Mesodermal cell (in vitro differentiated cells): Measurements from ENCODE around the gene PAX5.

Source experiments
- H3K27ac ChIP-seq: 2 replicates; pipeline ENCODE4 v1.7.0; 2013; ENCODE audit warnings: mild to moderate bottlenecking, low read depth, low read length, moderate library complexity; ENCODE audit not compliant: severe bottlenecking
- H3K36me3 ChIP-seq: 2 replicates; pipeline ENCODE4 v1.7.1; 2013; ENCODE audit warnings: mild to moderate bottlenecking, low read length, moderate library complexity; ENCODE audit not compliant: control insufficient read depth, insufficient read depth
- H3K4me1 ChIP-seq: one replicate; pipeline ENCODE4 v1.7.1; 2013; ENCODE audit warnings: mild to moderate bottlenecking, low read length; ENCODE audit not compliant: insufficient read depth, control insufficient read depth, poor library complexity, severe bottlenecking
- H3K4me3 ChIP-seq: 2 replicates; pipeline ENCODE4 v1.7.0; 2013; ENCODE audit warnings: low read length, control low read depth, mild to moderate bottlenecking; ENCODE audit not compliant: insufficient read depth, poor library complexity, severe bottlenecking; ENCODE audit errors: extremely low read depth
- H3K9me3 ChIP-seq: 2 replicates; pipeline ENCODE4 v1.7.1; 2013; ENCODE audit warnings: mild to moderate bottlenecking, low read length, moderate library complexity; ENCODE audit not compliant: control insufficient read depth
- WGBS, 2 experiments: methylation state at CpG; one replicate each; pipeline ENCODE4 v1.1.5; 2013; ENCODE audit warnings: missing lambda C conversion rate in 2 of 2; ENCODE audit not compliant: insufficient coverage in 2 of 2; 5-methylcytosine and 5-hydroxymethylcytosine counted together

PAX5 gene

DNA sequence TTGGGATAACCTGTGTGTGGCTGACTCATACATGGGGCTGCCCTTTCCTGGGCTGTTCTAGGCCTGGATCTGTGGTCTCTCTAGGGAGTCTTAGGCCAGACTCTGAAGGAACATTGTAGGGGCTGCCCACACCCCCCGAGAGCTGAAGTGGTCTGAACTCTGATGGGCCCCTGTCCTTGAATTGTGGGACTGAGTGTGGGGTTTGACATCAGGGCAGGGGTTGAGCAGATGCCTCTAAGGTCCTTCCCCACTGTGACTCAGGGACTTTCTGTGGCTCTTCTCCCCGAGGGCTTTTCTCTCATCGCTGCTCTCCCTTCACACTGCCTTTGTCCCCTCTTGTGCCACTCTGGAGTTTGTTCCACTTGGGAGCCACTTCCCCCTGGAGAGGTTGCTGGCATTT, 246.4 kb downstream of the PAX5 start:
- Histone ChIP-seq H3K4me1 (no peaks in the 10 kb centered on the region), H3K27ac (no peak overlapping the region), H3K4me3 (no peak overlapping the region), H3K9me3 (no peaks in the 10 kb centered on the region), H3K36me3 (no peaks in the 10 kb centered on the region)
- 29 to 45% methylated on average over 2 of the region's 3 CpGs for WGBS, 2 experiments
